SU-DHL-6 (cell line): Measurements from ENCODE around the gene AREL1.
A peak's percentile ranks its signal among the peaks of the same experiment; 100 is the strongest.

Source experiments
- H2AFZ ChIP-seq: fragments of 200-600 bp; sonication (generic); 2 replicates; pipeline ENCODE4 v1.6.1; 2014; ENCODE audit warnings: low read depth, mild to moderate bottlenecking, moderate library complexity, mixed read lengths, antibody characterized with exemption, low read length; ENCODE audit not compliant: severe bottlenecking
- H3F3A ChIP-seq: fragments of 200-600 bp; shearing (Covaris generic); 2 replicates; pipeline ENCODE4 v1.6.0; 2016; ENCODE audit warnings: antibody characterized with exemption, mild to moderate bottlenecking; ENCODE audit not compliant: insufficient read depth
- H3K27ac ChIP-seq: fragments of 200-600 bp; sonication (generic); 2 replicates; pipeline ENCODE4 v1.5.1; 2016; ENCODE audit warnings: low read depth, mild to moderate bottlenecking, low read length, moderate library complexity, mixed read lengths
- H3K27me3 ChIP-seq: fragments of 200-600 bp; sonication (generic), shearing (Covaris generic); 2 replicates; pipeline ENCODE4 v1.6.0; 2014; ENCODE audit warnings: mild to moderate bottlenecking, low read length
- H3K36me3 ChIP-seq: fragments of 200-600 bp; sonication (generic); 2 replicates; pipeline ENCODE4 v1.6.1; 2014; ENCODE audit warnings: mild to moderate bottlenecking, low read length, mixed read lengths
- H3K4me2 ChIP-seq: fragments of 300-600, 200-600 bp; shearing (Covaris generic), sonication (generic); 2 replicates; pipeline ENCODE4 v1.6.0; 2014; ENCODE audit warnings: low read length, low read depth, mild to moderate bottlenecking; ENCODE audit not compliant: poor library complexity, severe bottlenecking
- H3K4me3 ChIP-seq: fragments of 200-600 bp; sonication (generic); 2 replicates; pipeline ENCODE4 v1.5.1; 2014; ENCODE audit warnings: antibody characterized with exemption, low read length, mild to moderate bottlenecking, mixed read lengths; ENCODE audit not compliant: insufficient read depth, poor library complexity, severe bottlenecking
- H3K79me2 ChIP-seq: fragments of 200-600 bp; sonication (generic); 2 replicates; pipeline ENCODE4 v1.6.1; 2014; ENCODE audit warnings: mild to moderate bottlenecking, low read length, moderate library complexity; ENCODE audit not compliant: insufficient read depth
- H3K9ac ChIP-seq: fragments of 200-600 bp; sonication (generic); 2 replicates; pipeline ENCODE4 v1.7.0; 2014; ENCODE audit warnings: mild to moderate bottlenecking, low read length
- H3K9me2 ChIP-seq: fragments of 200-600 bp; sonication (generic); replicated peaks from 2 replicates; pipeline ENCODE4 v1.6.1; 2014; ENCODE audit warnings: low read length; ENCODE audit not compliant: insufficient read depth
- H3K9me3 ChIP-seq: fragments of 200-600 bp; sonication (generic); 2 replicates; pipeline ENCODE4 v1.6.1; 2014; ENCODE audit warnings: low read length, mixed read lengths; ENCODE audit not compliant: insufficient read depth
- H4K20me1 ChIP-seq: fragments of 200-600 bp; sonication (generic); 2 replicates; pipeline ENCODE4 v1.6.1; 2014; ENCODE audit warnings: low read depth, mild to moderate bottlenecking, antibody characterized with exemption, low read length, moderate library complexity, mixed read lengths
- CTCF ChIP-seq: fragments of 200-600 bp; sonication (generic); IDR thresholded peaks from one replicate; pipeline ENCODE4 v1.5.1; 2017; ENCODE audit warnings: antibody characterized with exemption, mild to moderate bottlenecking, low read length, moderate library complexity; ENCODE audit not compliant: insufficient read depth, poor library complexity, severe bottlenecking
- EZH2phosphoT487 ChIP-seq: fragments of 200-600 bp; sonication (generic), shearing (Covaris generic); conservative IDR thresholded peaks from 2 replicates; pipeline ENCODE4 v1.6.1; 2018; ENCODE audit warnings: mild to moderate bottlenecking, antibody characterized with exemption, low read length, moderate library complexity, mixed read lengths

The AREL1 gene

GRCh38 chr14:74612350-74613021, 100.4 kb downstream of the AREL1 start:
- H4K20me1 ChIP-seq, result no peaks in the 10 kb centered on the region
- H3K27ac ChIP-seq, result no peak overlapping the region
- no peaks in the 10 kb centered on the region for H3K9me2 ChIP-seq
- H2AFZ ChIP-seq, result peak overlapping the region; percentile 72
- H3K4me2 ChIP-seq, result peak overlapping the region; percentile 42
- no peaks in the 10 kb centered on the region for H3K79me2 ChIP-seq
- no peaks in the 10 kb centered on the region for H3K9me3 ChIP-seq
- TF ChIP-seq EZH2phosphoT487 (no peak), CTCF (no peak)
- no peaks in the 10 kb centered on the region for H3K27me3 ChIP-seq
- no peaks in the 10 kb centered on the region for H3F3A ChIP-seq
- no peaks in the 10 kb centered on the region for H3K36me3 ChIP-seq
- H3K4me3 ChIP-seq, result peak overlapping the region; percentile 28
- peak overlapping the region; percentile 28; the same call in 1 of the 2 replicates for H3K9ac ChIP-seq

GRCh38 chr14:74611650-74612349, 101.1 kb downstream of the AREL1 start, which contains the start of gene LTBP2:
Gene LTBP2, minus strand, starts transcription at chr14:74612237. Its CDS starts 293 bp downstream, at chr14:74611944.
- Histone ChIP-seq H3K27me3 (no peaks in the 10 kb centered on the region), H3K36me3 (no peaks in the 10 kb centered on the region), H2AFZ (peak within 1 kb of the TSS; percentile 72), H3K9ac (peak within 1 kb of the TSS; percentile 28; the same call in 1 of the 2 replicates), H4K20me1 (no peaks in the 10 kb centered on the region), H3K79me2 (no peaks in the 10 kb centered on the region), H3K4me3 (peak within 1 kb of the TSS; percentile 28), H3K27ac (no peak within 1 kb of the TSS), H3F3A (no peaks in the 10 kb centered on the region), H3K9me2 (no peaks in the 10 kb centered on the region), H3K4me2 (peak within 1 kb of the TSS; percentile 42), H3K9me3 (no peaks in the 10 kb centered on the region)
- no peak for TF ChIP-seq EZH2phosphoT487
- TF ChIP-seq CTCF, result no peak
